Measurements from ENCODE around the gene CAPN13. TPM values are rescaled to one million over a fixed set of nuclear protein-coding genes. Genes with fewer than 3 reads are reported as not detected.

The CAPN13 gene
- total and polyA plus RNA-seq, 10 of the 15 experiments (the other 5 are each of a cell fraction or from before 2014, with no cell fraction given) = 0.03 to 0.10 (median 0.06) TPM; not detected in 7

GRCh38 chr2:30786923-30787685, 20.1 kb downstream of the CAPN13 start:
- no peak for FAIRE-seq
- Histone ChIP-seq H3K4me2 (ENCODE audit: control insufficient read depth, insufficient read depth) (no peak overlapping the region), H3K36me3 (ENCODE audit: control insufficient read depth in 2 of 2, insufficient read depth in 2 of 2, low read length in 1 of 2) (no peaks in the 10 kb centered on the region), H3K27ac (ENCODE audit: control insufficient read depth, insufficient read depth) (no peak overlapping the region), H2AFZ (ENCODE audit: control insufficient read depth, low read depth, low read length) (no peak overlapping the region), H3K4me1 (ENCODE audit: control insufficient read depth, insufficient read depth, low read length) (no peaks in the 10 kb centered on the region), H4K20me1 (ENCODE audit: control insufficient read depth, insufficient read depth) (no peaks in the 10 kb centered on the region), H3K9ac (ENCODE audit: control insufficient read depth, insufficient read depth, low read length) (no peak overlapping the region), H3K9me3 (replicated peaks; ENCODE audit: control insufficient read depth, insufficient read depth, low read length) (no peaks in the 10 kb centered on the region), H3K79me2 (ENCODE audit: control insufficient read depth, insufficient read depth, low read length) (no peaks in the 10 kb centered on the region), H3K4me3 (no peak overlapping the region), H3K27me3 (replicated peaks in 1 of 2; ENCODE audit: control insufficient read depth in 2 of 2, insufficient read depth in 2 of 2, low read length in 1 of 2) (no peaks in the 10 kb centered on the region; a peak in 3 of 4 replicates)
- TF ChIP-seq SREBF2 (IDR thresholded peaks at IDR 0.05; ENCODE audit: low read length) (no peak), MXI1 (IDR thresholded peaks at IDR 0.05; ENCODE audit: low read depth, low read length) (no peak), MEF2B (IDR thresholded peaks at IDR 0.05; ENCODE audit: partially characterized antibody, poor library complexity, severe bottlenecking) (no peak), TCF7 (IDR thresholded peaks at IDR 0.05; ENCODE audit: borderline replicate concordance) (no peak), USF2 (IDR thresholded peaks at IDR 0.05; ENCODE audit: borderline replicate concordance, low read depth, low read length) (no peak), IRF4 (IDR thresholded peaks at IDR 0.05; ENCODE audit: low read depth, low read length) (no peak), ZNF217 (IDR thresholded peaks at IDR 0.05) (no peak), PAX8 (IDR thresholded peaks at IDR 0.05) (no peak), E2F4 (IDR thresholded peaks at IDR 0.05; ENCODE audit: low read depth, low read length) (no peak), NBN (IDR thresholded peaks at IDR 0.05) (no peak)
- ChIA-PET CTCF (no interaction called here), RAD21 (ENCODE audit: unreplicated experiment) (no interaction called here), SMC1A (ENCODE audit: uncharacterized antibody, unreplicated experiment) (no interaction called here), POLR2A (no interaction called here)
- 14% methylated on average over 12 of the region's 12 CpGs for WGBS (ENCODE audit: insufficient coverage, insufficient replicate concordance, low lambda C conversion rate, missing lambda C conversion rate)
- DNase-seq (ENCODE audit: low read depth, low spot score) = no peak
- no peak for ATAC-seq
- intact Hi-C loops (cut with micrococcal nuclease; ENCODE audit: unreplicated experiment) (no loop called here), in situ Hi-C loops (cut with MboI) (no loop called here)
- BruUV-seq (replicated peaks) = no TSS peak

All from GM12878 (cell line).